Choroid plexus epithelial cell (primary cell): ENCODE data around the gene SND1.

Experiments
- DNase-seq: peaks from one replicate; pipeline ENCODE4 v3.0.0-alpha.2; 2010; ENCODE audit warnings: low read depth
- H3K4me3 ChIP-seq: 2 replicates; pipeline ENCODE4 v1.5.1; 2011; ENCODE audit warnings: low read depth, mild to moderate bottlenecking, control low read depth, low read length, moderate library complexity
- TF ChIP-seq, protein P1 (sequence below): conservative IDR thresholded peaks from 2 replicates; pipeline ENCODE4 v1.5.1; 2011; ENCODE audit warnings: low read depth, mild to moderate bottlenecking, control low read depth, inconsistent platforms, low read length, moderate library complexity

SND1 gene

GRCh38 chr7:127933146-127933545 lies 281.2 kb downstream of the SND1 start:
- no peak overlapping the region for H3K4me3 ChIP-seq
- DNase-seq: no peak
- TF ChIP-seq, protein P1, sequence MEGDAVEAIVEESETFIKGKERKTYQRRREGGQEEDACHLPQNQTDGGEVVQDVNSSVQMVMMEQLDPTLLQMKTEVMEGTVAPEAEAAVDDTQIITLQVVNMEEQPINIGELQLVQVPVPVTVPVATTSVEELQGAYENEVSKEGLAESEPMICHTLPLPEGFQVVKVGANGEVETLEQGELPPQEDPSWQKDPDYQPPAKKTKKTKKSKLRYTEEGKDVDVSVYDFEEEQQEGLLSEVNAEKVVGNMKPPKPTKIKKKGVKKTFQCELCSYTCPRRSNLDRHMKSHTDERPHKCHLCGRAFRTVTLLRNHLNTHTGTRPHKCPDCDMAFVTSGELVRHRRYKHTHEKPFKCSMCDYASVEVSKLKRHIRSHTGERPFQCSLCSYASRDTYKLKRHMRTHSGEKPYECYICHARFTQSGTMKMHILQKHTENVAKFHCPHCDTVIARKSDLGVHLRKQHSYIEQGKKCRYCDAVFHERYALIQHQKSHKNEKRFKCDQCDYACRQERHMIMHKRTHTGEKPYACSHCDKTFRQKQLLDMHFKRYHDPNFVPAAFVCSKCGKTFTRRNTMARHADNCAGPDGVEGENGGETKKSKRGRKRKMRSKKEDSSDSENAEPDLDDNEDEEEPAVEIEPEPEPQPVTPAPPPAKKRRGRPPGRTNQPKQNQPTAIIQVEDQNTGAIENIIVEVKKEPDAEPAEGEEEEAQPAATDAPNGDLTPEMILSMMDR: no peak

DNA sequence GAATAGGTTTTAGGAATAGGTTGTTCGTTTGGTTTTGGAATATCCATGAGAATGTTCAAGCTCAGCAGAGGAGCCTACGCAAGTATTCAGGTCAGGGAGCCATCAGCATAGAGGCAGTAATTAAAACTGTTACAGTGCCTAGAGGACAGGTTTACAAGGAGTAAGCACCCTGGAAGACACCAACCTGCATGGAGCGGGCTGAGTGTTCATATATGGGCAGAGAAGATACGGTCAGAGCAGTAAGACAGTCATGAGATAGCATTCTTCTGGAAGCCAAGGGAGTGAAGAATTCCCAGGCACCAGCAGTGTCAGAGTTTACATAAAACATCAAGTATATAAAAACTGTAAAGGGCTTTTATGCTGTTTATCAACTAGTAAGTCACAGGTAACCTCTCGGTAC lies 282.7 kb downstream of the SND1 start:
- TF ChIP-seq, protein P1: no peak
- H3K4me3 ChIP-seq: no peak overlapping the region

DNA sequence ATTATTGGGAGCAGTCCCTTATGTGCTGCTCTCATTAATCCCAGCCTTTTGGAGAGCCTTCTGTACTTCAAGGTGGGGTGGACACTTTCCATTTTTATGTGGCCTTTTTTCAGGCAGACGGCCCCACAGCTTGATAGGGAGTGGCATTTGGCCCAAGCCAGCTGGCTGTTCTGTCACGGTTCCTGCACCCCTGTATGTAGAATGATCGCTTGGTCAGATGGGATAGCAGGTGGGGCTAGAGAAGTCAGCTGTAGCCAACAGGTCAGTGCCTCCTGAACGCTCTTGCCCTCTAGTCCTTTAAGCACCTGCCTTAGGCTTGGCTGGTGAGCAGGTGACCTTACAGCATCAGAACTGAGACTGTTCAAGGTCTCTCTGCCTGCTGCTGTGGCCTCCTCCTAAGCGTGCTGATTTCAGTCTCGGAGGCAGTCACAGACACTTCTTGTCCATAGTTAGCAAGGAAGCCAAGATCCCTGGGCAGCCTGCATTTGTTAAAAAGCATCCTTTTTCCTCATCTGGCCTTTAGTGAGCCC lies 283.9 kb downstream of the SND1 start:
- TF ChIP-seq, protein P1: no peak
- no peak overlapping the region for H3K4me3 ChIP-seq
- DNase-seq: no peak

More for the DNA sequence above, 282.7 kb downstream of the SND1 start:
- DNase-seq: no peak

GRCh38 chr7:127937066-127937680 lies 285.2 kb downstream of the SND1 start:
- TF ChIP-seq, protein P1: no peak
- H3K4me3 ChIP-seq: no peak overlapping the region
- no peak for DNase-seq

DNA sequence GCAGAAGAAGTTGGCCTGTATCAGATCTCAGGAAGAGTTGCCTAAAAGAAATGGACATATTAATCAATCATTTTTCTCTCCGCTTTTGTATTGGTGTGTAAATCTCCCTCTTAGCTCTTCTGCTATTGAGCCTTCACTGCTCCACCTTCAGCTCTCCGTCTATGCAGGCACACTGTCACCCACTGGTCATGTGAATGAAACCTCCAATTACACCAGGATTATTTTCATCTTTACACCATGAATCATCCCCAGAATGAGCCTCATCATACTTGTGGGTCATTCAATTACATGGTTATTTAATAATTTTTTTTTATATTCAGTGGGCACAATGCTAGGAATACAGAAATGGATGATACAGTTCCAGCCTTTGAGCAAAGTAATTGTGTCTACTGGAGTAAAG lies 286.6 kb downstream of the SND1 start:
- DNase-seq: peak; percentile 92
- H3K4me3 ChIP-seq: no peak overlapping the region
- TF ChIP-seq, protein P1: peak; percentile 17

DNA sequence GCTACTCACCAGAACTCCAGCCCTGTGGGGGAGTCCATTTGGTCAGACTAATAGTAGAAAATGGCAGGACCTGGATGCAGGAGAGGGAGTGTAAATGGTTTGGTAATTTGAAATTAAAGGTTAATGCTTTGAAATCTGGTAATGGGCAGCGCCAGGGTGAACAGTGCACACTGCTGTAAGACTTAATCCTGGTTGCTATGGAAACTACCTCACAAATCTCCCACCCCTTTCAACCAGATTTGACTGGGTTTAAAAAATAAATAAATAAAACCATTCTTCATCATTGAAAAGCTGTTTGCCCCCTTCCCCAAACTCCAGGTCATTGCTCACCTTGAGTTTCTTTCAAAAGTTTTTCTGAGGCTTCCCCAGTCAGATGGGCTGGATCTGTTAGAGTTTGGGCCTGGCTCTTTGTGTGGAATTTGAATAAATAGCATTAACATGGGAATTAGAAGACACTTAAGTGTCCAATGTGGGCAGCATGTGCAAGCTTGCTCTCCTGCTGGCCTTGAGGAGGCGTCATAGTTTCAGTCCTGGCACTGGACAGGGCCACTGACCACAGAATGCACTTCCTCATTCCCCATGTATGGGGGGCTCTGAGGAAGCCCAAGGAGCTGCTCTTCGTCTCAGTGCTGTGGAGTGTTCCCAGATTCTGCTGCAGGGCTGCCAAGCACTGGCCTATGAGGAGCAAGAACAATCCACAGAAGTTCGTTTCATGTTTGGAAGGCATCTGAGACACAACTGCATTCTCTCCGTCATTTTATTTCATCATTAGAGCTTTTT lies 288.6 kb downstream of the SND1 start:
- TF ChIP-seq, protein P1: no peak
- peak; percentile 42 for DNase-seq
- H3K4me3 ChIP-seq: no peak overlapping the region
